Skeletal muscle tissue (tissue), 4 donors: Measurements from ENCODE around the gene OPHN1. TPM values are rescaled to one million over a fixed set of nuclear protein-coding genes. Genes with fewer than 3 reads are reported as not detected.

Experiments
- H3K27ac ChIP-seq: one replicate; pipeline ENCODE4 v1.7.0; 2013; ENCODE audit warnings: mild to moderate bottlenecking, low read depth, low read length, inconsistent platforms
- H3K27me3 ChIP-seq, 3 donors: one replicate each; pipeline ENCODE4 v1.7.0; 2013; ENCODE audit warnings: low read length in 3 of 3; ENCODE audit not compliant: control insufficient read depth in 3 of 3, insufficient read depth in 3 of 3
- H3K36me3 ChIP-seq, 3 donors: one replicate each; pipeline ENCODE4 v1.7.0; 2013; ENCODE audit warnings: low read length in 3 of 3; ENCODE audit not compliant: control insufficient read depth in 3 of 3, insufficient read depth in 3 of 3
- H3K4me1 ChIP-seq, 3 donors: one replicate each; pipeline ENCODE4 v1.7.0; 2013; ENCODE audit warnings: low read length in 3 of 3, mild to moderate bottlenecking in 3 of 3; ENCODE audit not compliant: control insufficient read depth in 3 of 3, insufficient read depth in 3 of 3
- H3K4me3 ChIP-seq, 3 donors: one replicate each; pipeline ENCODE4 v1.7.0; 2013; ENCODE audit warnings: low read length in 3 of 3
- H3K9ac ChIP-seq, 3 donors: one replicate each; pipeline ENCODE4 v1.7.0; 2013; ENCODE audit warnings: low read length in 3 of 3, mild to moderate bottlenecking in 3 of 3, moderate library complexity in 2 of 3, low read depth in 1 of 3
- H3K9me3 ChIP-seq, 3 donors: one replicate each; pipeline ENCODE4 v1.7.0; 2013; ENCODE audit warnings: low read length in 3 of 3; ENCODE audit not compliant: control insufficient read depth in 3 of 3
- total RNA-seq: library from RNA; depleted of rRNA; stranded (reverse); fragments of >200 nt; gene quantifications from one replicate; pipeline ENCODE4 v1.2.3, GENCODE V29; 2014
- donor health status: Osteomylitis.

OPHN1 gene, protein sequence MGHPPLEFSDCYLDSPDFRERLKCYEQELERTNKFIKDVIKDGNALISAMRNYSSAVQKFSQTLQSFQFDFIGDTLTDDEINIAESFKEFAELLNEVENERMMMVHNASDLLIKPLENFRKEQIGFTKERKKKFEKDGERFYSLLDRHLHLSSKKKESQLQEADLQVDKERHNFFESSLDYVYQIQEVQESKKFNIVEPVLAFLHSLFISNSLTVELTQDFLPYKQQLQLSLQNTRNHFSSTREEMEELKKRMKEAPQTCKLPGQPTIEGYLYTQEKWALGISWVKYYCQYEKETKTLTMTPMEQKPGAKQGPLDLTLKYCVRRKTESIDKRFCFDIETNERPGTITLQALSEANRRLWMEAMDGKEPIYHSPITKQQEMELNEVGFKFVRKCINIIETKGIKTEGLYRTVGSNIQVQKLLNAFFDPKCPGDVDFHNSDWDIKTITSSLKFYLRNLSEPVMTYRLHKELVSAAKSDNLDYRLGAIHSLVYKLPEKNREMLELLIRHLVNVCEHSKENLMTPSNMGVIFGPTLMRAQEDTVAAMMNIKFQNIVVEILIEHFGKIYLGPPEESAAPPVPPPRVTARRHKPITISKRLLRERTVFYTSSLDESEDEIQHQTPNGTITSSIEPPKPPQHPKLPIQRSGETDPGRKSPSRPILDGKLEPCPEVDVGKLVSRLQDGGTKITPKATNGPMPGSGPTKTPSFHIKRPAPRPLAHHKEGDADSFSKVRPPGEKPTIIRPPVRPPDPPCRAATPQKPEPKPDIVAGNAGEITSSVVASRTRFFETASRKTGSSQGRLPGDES
- 16.7 TPM for total RNA-seq

- H3K4me1 ChIP-seq = peaks cover 0 to 9% (median 7%) of the 10 kb centered on the region in 3 donors
- peak within 1 kb of the TSS; percentile 77 to 84 (median 79) for H3K9ac ChIP-seq
- peak within 1 kb of the TSS; percentile 76 for H3K27ac ChIP-seq
- H3K27me3 ChIP-seq = no peaks in the 10 kb centered on the region
- no peaks in the 10 kb centered on the region for H3K9me3 ChIP-seq
- H3K36me3 ChIP-seq = no peaks in the 10 kb centered on the region
- H3K4me3 ChIP-seq = peak within 1 kb of the TSS; percentile 78 to 83 (median 80)
These were observed at the start of gene OPHN1 for GRCh38 chrX:68433155-68433980. TSS of gene OPHN1 (minus strand) at chrX:68433495. CDS start at chrX:68433020, 475 bp downstream.

GRCh38 chrX:68480969-68481368, 47.7 kb upstream of the OPHN1 start:
- H3K27ac ChIP-seq = no peak overlapping the region
- no peaks in the 10 kb centered on the region for H3K4me1 ChIP-seq
- no peak overlapping the region for H3K4me3 ChIP-seq
- no peaks in the 10 kb centered on the region for H3K9me3 ChIP-seq
- H3K36me3 ChIP-seq = no peaks in the 10 kb centered on the region
- H3K9ac ChIP-seq = no peak overlapping the region
- no peaks in the 10 kb centered on the region for H3K27me3 ChIP-seq

- Histone ChIP-seq H3K9me3 (no peaks in the 10 kb centered on the region), H3K27me3 (no peaks in the 10 kb centered on the region), H3K9ac (no peak overlapping the region), H3K4me1 (no peaks in the 10 kb centered on the region), H3K4me3 (no peak overlapping the region), H3K27ac (no peak overlapping the region), H3K36me3 (no peaks in the 10 kb centered on the region)
These were observed 31.5 kb upstream of the OPHN1 start for GRCh38 chrX:68464796-68465195.

DNA sequence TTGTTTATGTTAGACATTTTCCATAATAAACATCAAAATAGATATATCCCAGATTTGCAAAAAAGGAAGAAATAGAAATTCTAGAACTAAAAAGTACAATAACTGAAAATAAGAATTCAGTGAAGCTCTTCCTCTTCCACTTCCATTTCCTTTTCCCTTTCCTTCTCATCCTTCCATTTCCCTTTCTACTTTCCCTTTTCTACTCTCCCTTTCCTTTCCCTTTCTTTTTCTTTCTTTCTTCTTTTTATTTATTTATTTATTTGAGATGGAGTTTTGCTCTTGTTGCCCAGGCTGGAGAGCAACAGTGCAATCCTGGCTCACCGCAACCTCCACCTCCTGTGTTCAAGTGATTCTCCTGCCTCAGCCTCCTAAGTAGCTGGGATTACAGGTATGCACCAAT, 30.6 kb upstream of the OPHN1 start:
- Histone ChIP-seq H3K4me1 (no peaks in the 10 kb centered on the region), H3K9ac (no peak overlapping the region), H3K27me3 (no peaks in the 10 kb centered on the region), H3K27ac (no peak overlapping the region), H3K4me3 (no peak overlapping the region), H3K36me3 (no peaks in the 10 kb centered on the region), H3K9me3 (no peaks in the 10 kb centered on the region)

GRCh38 chrX:68462653-68463052, 29.4 kb upstream of the OPHN1 start:
- H3K4me3 ChIP-seq = no peak overlapping the region
- no peaks in the 10 kb centered on the region for H3K36me3 ChIP-seq
- no peak overlapping the region for H3K27ac ChIP-seq
- H3K9ac ChIP-seq = no peak overlapping the region
- no peaks in the 10 kb centered on the region for H3K9me3 ChIP-seq
- H3K27me3 ChIP-seq = no peaks in the 10 kb centered on the region
- H3K4me1 ChIP-seq = no peaks in the 10 kb centered on the region

- H3K9me3 ChIP-seq = no peaks in the 10 kb centered on the region
- no peaks in the 10 kb centered on the region for H3K27me3 ChIP-seq
- H3K36me3 ChIP-seq = no peaks in the 10 kb centered on the region
- H3K27ac ChIP-seq = no peak overlapping the region
- H3K4me1 ChIP-seq = no peaks in the 10 kb centered on the region
- no peak overlapping the region for H3K9ac ChIP-seq
- no peak overlapping the region for H3K4me3 ChIP-seq
These were observed 28.9 kb upstream of the OPHN1 start for GRCh38 chrX:68462197-68462596.

DNA sequence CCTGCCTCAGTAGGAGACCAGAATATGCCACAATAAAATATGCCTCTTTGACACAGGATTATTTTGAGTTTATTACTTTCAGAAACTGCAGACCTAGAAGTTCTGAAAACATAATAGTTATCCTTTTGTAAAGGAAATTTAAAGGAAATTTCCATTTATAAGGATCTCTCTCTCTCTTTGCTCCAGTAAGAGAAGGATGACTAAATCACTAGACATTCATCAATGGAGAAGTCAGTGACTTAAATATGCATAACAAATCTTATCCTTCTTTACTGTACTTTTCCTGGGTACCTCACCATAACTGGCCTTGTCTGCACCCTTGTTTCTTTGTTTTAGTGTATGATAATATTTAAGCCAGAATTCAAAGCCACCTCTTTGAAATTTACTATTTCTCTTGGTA, 28.3 kb upstream of the OPHN1 start:
- no peaks in the 10 kb centered on the region for H3K27me3 ChIP-seq
- H3K9me3 ChIP-seq = no peaks in the 10 kb centered on the region
- no peak overlapping the region for H3K4me3 ChIP-seq
- no peaks in the 10 kb centered on the region for H3K36me3 ChIP-seq
- no peaks in the 10 kb centered on the region for H3K4me1 ChIP-seq
- no peak overlapping the region for H3K9ac ChIP-seq
- H3K27ac ChIP-seq = no peak overlapping the region

- H3K27ac ChIP-seq = no peak overlapping the region
- H3K36me3 ChIP-seq = no peaks in the 10 kb centered on the region
- no peaks in the 10 kb centered on the region for H3K4me1 ChIP-seq
- H3K9me3 ChIP-seq = no peaks in the 10 kb centered on the region
- no peaks in the 10 kb centered on the region for H3K27me3 ChIP-seq
- no peak overlapping the region for H3K4me3 ChIP-seq
- H3K9ac ChIP-seq = no peak overlapping the region
These were observed 27.8 kb upstream of the OPHN1 start for GRCh38 chrX:68461093-68461492.

DNA sequence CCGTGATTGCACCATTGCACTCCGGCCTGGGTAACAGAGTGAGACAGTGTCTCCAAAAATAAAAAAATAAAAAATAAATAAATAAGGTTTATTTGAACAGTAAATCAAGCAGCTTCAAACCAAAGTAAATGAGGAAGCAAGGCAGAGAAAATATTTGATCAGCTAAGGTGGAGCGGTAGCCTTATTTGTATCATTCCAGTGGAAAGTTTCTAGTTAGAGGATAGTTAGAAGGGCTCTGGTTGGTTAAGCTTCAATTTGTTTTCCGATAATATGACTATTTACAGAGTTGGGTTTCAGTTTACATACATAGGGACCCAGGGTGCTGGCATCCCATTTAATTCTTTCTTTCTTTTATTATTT, 21.8 kb upstream of the OPHN1 start:
- Histone ChIP-seq H3K9ac (no peak overlapping the region), H3K36me3 (no peaks in the 10 kb centered on the region), H3K4me1 (no peaks in the 10 kb centered on the region), H3K27me3 (no peaks in the 10 kb centered on the region), H3K9me3 (no peaks in the 10 kb centered on the region), H3K27ac (no peak overlapping the region), H3K4me3 (no peak overlapping the region)
